AG08396 (cell line): ENCODE results near the gene SELENOO.
"Not testable (repeated sequence)": the region's sequence is repeated elsewhere in the genome, so short reads cannot be mapped to it uniquely, and the experiment has no call there.

Source experiments
- DNase-seq: peaks from one replicate; pipeline ENCODE4 v3.0.0; 2012; ENCODE audit warnings: low spot score, mixed read lengths

SELENOO gene

GRCh38 chr22:50201191-50202129, 649 bp downstream of the SELENOO start:
- peak; percentile 72 for DNase-seq

- DNase-seq = no peak
Observed at GRCh38 chr22:50202130-50202666, 1.4 kb downstream of the SELENOO start.

DNA sequence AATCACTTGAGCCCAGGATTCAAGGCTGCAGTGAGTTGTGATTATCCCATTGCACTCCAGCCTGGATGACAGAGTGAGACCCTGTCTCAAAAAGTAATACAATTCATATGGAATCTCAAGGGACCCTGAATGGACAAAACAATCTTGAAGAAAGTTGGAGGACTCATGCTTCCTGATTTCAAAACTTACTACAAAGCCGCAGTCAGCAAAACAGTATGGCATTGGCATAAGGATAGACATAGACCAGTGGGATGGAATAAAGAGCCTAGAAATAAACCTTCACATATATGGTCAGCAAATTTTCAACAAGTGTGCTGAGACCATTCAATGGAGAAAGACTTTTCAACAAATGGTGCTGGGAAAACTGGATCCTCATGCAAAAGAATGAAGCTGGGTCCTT, 2.5 kb downstream of the SELENOO start:
- no peak for DNase-seq

- DNase-seq = no peak
Observed at GRCh38 chr22:50204571-50204970, 3.8 kb downstream of the SELENOO start.

DNA sequence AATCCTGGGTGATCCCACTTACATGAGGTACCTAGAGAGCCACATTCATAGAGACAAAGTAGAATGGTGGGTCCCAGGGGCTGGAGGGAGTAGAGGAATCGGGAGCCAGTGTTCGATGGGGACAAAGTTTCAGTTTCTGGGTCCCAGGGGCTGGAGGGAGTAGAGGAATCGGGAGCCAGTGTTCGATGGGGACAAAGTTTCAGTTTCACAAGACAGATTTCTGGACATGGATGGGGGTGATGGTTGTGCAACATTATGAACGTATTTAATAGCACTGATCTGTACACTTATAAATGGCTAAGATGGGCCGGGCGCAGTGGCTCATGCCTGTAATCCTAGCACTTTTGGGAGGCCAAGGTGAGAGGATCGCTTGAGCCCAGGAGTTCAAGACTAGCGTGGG, 4.2 kb downstream of the SELENOO start:
- not testable (repeated sequence) for DNase-seq

GRCh38 chr22:50205781-50206569, 5.2 kb downstream of the SELENOO start:
- DNase-seq = no peak

DNA sequence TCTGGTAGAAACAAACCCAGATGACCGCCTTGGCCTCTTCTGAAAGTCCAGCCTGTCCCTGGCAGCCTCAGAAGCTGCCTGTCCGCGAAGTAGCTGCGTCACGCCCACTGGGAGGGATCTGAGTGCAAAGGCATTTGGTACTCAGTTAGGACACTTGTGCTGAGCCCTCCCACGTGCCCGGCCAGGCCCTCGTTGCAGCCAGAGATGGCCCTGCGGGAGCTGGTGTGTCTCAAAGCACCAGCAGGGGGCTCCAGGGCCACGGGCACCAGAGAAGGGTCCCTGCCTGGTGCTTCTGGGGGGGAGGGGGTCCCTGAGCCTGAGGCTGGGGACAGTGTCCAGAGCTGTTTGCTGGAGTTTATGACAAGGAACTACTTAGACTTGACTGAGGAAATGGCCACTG, 5.8 kb downstream of the SELENOO start:
- DNase-seq = peak; percentile 86

GRCh38 chr22:50207383-50208140, 6.8 kb downstream of the SELENOO start:
- DNase-seq = no peak

- DNase-seq = no peak
Observed at GRCh38 chr22:50208430-50208938, 7.7 kb downstream of the SELENOO start.

- no peak for DNase-seq
Observed at GRCh38 chr22:50208939-50209892, 8.4 kb downstream of the SELENOO start.

DNA sequence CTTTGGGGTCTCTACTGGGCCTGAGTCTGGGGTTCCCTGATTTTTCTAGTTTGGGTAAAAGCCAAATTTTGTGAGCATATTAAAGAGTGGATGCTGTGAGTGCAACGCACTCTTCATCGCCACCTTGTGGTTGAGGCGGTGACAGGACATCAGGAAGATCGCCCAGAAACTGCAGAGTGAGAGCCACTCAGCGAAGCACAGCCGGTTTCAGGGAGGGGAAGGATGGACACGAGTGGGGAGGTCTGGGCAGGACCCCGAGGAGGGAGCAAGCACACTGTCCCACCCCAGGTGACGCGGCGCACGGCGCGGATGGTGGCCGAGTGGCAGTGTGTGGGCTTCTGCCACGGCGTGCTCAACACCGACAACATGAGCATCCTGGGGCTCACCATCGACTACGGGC, 9.1 kb downstream of the SELENOO start:
- DNase-seq = peak; percentile 90

DNA sequence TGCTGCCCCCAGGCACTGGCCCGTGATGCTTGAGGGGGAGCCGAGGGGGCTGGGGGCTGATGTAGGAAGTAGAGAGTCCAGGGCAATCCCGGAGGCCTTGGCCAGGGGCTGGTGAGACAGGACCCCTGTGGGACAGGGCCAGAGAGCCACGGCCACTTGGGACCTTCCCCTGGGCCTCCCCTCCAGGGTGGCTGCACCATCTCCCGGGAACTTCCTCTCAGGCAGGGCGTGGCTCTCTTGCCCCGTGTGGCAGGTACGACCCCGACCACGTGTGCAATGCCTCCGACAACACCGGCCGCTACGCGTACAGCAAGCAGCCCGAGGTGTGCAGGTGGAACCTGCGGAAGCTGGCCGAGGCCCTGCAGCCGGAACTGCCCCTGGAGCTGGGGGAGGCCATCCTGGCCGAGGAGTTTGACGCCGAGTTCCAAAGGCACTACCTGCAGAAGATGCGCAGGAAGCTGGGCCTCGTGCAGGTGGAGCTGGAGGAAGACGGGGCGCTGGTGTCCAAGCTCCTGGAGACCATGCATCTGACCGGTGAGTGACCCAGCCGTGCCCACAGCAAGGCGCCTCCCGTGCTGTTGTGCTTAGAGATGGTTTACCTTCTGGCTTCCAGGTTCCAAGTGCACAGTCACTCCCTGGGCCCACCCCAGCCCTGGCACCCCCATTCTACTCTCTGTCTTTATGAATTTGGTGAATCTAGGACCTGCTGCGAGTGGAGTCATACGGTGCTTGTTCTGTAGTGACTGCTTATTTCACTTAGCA, 9.7 kb downstream of the SELENOO start:
- no peak for DNase-seq

GRCh38 chr22:50211147-50211546, 10.3 kb downstream of the SELENOO start:
- DNase-seq = no peak

GRCh38 chr22:50213263-50213662, 12.5 kb downstream of the SELENOO start:
- DNase-seq = no peak

GRCh38 chr22:50215297-50216054, 14.7 kb downstream of the SELENOO start:
- no peak for DNase-seq

DNA sequence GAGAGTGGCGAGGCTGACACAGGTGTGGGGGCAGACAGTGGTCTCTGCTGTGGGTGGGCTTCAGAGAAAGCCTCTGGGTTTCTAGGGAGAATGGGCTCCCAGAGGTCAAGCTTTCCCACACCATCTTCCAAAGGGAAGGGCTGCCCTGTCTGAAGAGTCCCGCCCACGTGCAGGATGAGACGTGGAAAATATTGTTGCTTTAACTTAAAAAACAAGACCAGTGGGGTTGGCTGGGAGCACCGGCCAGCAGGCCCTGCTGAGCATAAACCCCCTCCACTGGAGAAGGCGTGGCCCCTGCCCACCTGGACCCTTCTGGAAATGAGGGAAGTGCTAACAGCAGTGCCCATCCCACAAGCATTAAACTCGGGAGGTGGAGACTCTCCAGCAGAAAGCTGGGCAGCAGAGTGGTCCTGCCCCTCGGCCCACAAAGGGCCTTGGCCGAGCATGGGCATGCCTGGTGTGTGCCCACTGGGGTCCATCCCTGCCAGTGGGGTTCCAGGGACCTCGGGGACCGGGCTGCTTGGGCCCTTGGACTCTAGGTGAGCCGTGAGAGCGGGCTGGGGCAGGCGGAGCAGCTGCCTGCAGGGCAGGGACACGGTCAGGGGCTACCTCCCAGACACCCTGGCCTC, 15.4 kb downstream of the SELENOO start:
- no peak for DNase-seq

GRCh38 chr22:50216684-50217520, 16.1 kb downstream of the SELENOO start:
- DNase-seq = no peak
